Neural cell (in vitro differentiated cells): Measurements from ENCODE around the gene ARHGAP42. TPM values are rescaled to one million over a fixed set of nuclear protein-coding genes. Genes with fewer than 3 reads are reported as not detected.

Experiments used
- H2AFZ ChIP-seq: fragments of 200-600, 300-800 bp; sonication (generic), shearing (Covaris generic); 2 replicates; pipeline ENCODE4 v1.6.0; 2014; ENCODE audit warnings: low read depth, mild to moderate bottlenecking, antibody characterized with exemption, low read length, moderate library complexity
- H3F3A ChIP-seq: fragments of 200-600 bp; shearing (Covaris generic); 2 replicates; pipeline ENCODE4 v1.6.1; 2016; ENCODE audit warnings: mild to moderate bottlenecking, moderate library complexity, mixed read lengths, antibody characterized with exemption, low read length; ENCODE audit not compliant: insufficient read depth, poor library complexity, severe bottlenecking
- H3K27ac ChIP-seq: fragments of 200-600, 300-800 bp; sonication (generic), shearing (Covaris generic); 2 replicates; pipeline ENCODE4 v1.5.1; 2014; ENCODE audit warnings: mild to moderate bottlenecking, low read length, moderate library complexity
- H3K27me3 ChIP-seq: fragments of 300-800, 200-600 bp; sonication (generic), shearing (Covaris generic); 2 replicates; pipeline ENCODE4 v1.6.0; 2014; ENCODE audit warnings: mild to moderate bottlenecking, low read depth, low read length, moderate library complexity; ENCODE audit not compliant: insufficient read depth
- H3K36me3 ChIP-seq: fragments of 300-800, 200-600 bp; sonication (generic), shearing (Covaris generic); 2 replicates; pipeline ENCODE4 v1.5.1; 2014; ENCODE audit warnings: mild to moderate bottlenecking, antibody characterized with exemption, low read length, moderate library complexity; ENCODE audit not compliant: insufficient read depth
- H3K4me2 ChIP-seq: fragments of 300-800, 200-600 bp; sonication (generic), shearing (Covaris generic); 2 replicates; pipeline ENCODE4 v1.6.0; 2014; ENCODE audit warnings: mild to moderate bottlenecking, low read length
- H3K4me3 ChIP-seq: fragments of 300-800, 200-600 bp; sonication (generic), shearing (Covaris generic); 2 replicates; pipeline ENCODE4 v1.5.1; 2014; ENCODE audit warnings: mild to moderate bottlenecking, low read length, moderate library complexity
- H3K79me2 ChIP-seq: fragments of 200-600 bp; shearing (Covaris generic); replicated peaks from 2 replicates; pipeline ENCODE4 v1.6.0; 2014; ENCODE audit warnings: mild to moderate bottlenecking, low read length, moderate library complexity; ENCODE audit not compliant: insufficient read depth
- H3K9ac ChIP-seq: fragments of 300-800, 200-600 bp; sonication (generic), shearing (Covaris generic); 2 replicates; pipeline ENCODE4 v1.6.1; 2016; ENCODE audit warnings: mild to moderate bottlenecking, low read length, mixed read lengths
- H3K9me2 ChIP-seq: fragments of 200-600 bp; shearing (Covaris generic); 2 replicates; pipeline ENCODE4 v1.6.1; 2016; ENCODE audit warnings: mild to moderate bottlenecking, low read length, mixed read lengths; ENCODE audit not compliant: insufficient read depth
- H3K9me3 ChIP-seq: fragments of 200-600, 300-800 bp; sonication (generic), shearing (Covaris generic); 2 replicates; pipeline ENCODE4 v1.6.1; 2016; ENCODE audit warnings: mild to moderate bottlenecking, mixed run types, low read length, moderate library complexity, mixed read lengths
- H4K20me1 ChIP-seq: fragments of 200-600 bp; shearing (Covaris generic); 2 replicates; pipeline ENCODE4 v1.6.1; 2016; ENCODE audit warnings: mild to moderate bottlenecking, mixed run types; ENCODE audit not compliant: insufficient read depth
- CTCF ChIP-seq: fragments of 450-650 bp; IDR thresholded peaks from 2 replicates; pipeline ENCODE4 v1.5.1; 2014; ENCODE audit warnings: antibody characterized with exemption, mild to moderate bottlenecking, moderate library complexity; ENCODE audit not compliant: poor library complexity, severe bottlenecking
- EP300 ChIP-seq: fragments of 450-650 bp; conservative IDR thresholded peaks from 2 replicates; pipeline ENCODE4 v1.6.1; 2014; ENCODE audit warnings: antibody characterized with exemption, mild to moderate bottlenecking, moderate library complexity; ENCODE audit not compliant: poor library complexity, severe bottlenecking
- EZH2 ChIP-seq: fragments of 200-600, 300-800 bp; shearing (Covaris generic), sonication (generic); IDR thresholded peaks from 2 replicates; pipeline ENCODE4 v1.6.1; 2014; ENCODE audit warnings: antibody characterized with exemption, low read length, borderline replicate concordance, mild to moderate bottlenecking; ENCODE audit not compliant: insufficient read depth, poor library complexity, severe bottlenecking
- MXI1 ChIP-seq: fragments of 450-650 bp; conservative IDR thresholded peaks from 2 replicates; pipeline ENCODE4 v1.6.1; 2014; ENCODE audit warnings: antibody characterized with exemption, mild to moderate bottlenecking; ENCODE audit not compliant: poor library complexity, severe bottlenecking
- POLR2AphosphoS5 ChIP-seq: IDR thresholded peaks from 2 replicates; pipeline ENCODE4 v1.6.1; 2012
- RAD21 ChIP-seq: fragments of 450-650 bp; conservative IDR thresholded peaks from 2 replicates; pipeline ENCODE4 v1.6.1; 2014; ENCODE audit warnings: antibody characterized with exemption, mild to moderate bottlenecking, moderate library complexity
- REST ChIP-seq: IDR thresholded peaks from 2 replicates; pipeline ENCODE4 v1.6.1; 2012; ENCODE audit warnings: borderline replicate concordance
- SMC3 ChIP-seq: fragments of 450-650 bp; conservative IDR thresholded peaks from 2 replicates; pipeline ENCODE4 v1.6.1; 2014; ENCODE audit warnings: antibody characterized with exemption, mild to moderate bottlenecking, moderate library complexity; ENCODE audit not compliant: poor library complexity
- TAF1 ChIP-seq: IDR thresholded peaks from 2 replicates; pipeline ENCODE4 v1.6.1; 2012; ENCODE audit warnings: low read depth
- polyA plus RNA-seq: library from polyadenylated mRNA; depleted of rRNA; stranded (reverse); fragments of >200 nt; gene quantifications from 2 replicates; pipeline ENCODE4 v1.2.3, GENCODE V29; 2014

The ARHGAP42 gene
- polyA plus RNA-seq, 1 donor from 2014 or later = 0.64 TPM

GRCh38 chr11:100715165-100715761, 28.2 kb downstream of the ARHGAP42 start:
- Histone ChIP-seq H3K4me2 (no peak overlapping the region), H2AFZ (no peak overlapping the region), H3K27ac (no peak overlapping the region), H3K4me3 (no peak overlapping the region), H3K9ac (no peak overlapping the region), H3K9me3 (no peaks in the 10 kb centered on the region), H4K20me1 (no peaks in the 10 kb centered on the region), H3K27me3 (no peaks in the 10 kb centered on the region), H3K9me2 (no peaks in the 10 kb centered on the region), H3K36me3 (no peaks in the 10 kb centered on the region), H3F3A (no peaks in the 10 kb centered on the region), H3K79me2 (no peaks in the 10 kb centered on the region)
- no peak for TF ChIP-seq EZH2

- TF ChIP-seq POLR2AphosphoS5 (no peak), RAD21 (no peak), TAF1 (no peak), EP300 (no peak), EZH2 (no peak), CTCF (no peak), MXI1 (no peak), SMC3 (no peak), REST (no peak)
- Histone ChIP-seq H2AFZ (no peak overlapping the region), H3F3A (no peaks in the 10 kb centered on the region), H3K4me2 (no peak overlapping the region), H3K27me3 (no peaks in the 10 kb centered on the region), H3K4me3 (no peak overlapping the region), H3K9ac (no peak overlapping the region), H3K9me3 (no peaks in the 10 kb centered on the region), H3K27ac (no peak overlapping the region), H3K36me3 (no peaks in the 10 kb centered on the region), H3K79me2 (no peaks in the 10 kb centered on the region), H4K20me1 (no peaks in the 10 kb centered on the region), H3K9me2 (no peaks in the 10 kb centered on the region)
Measured at GRCh38 chr11:100716838-100717237, 29.8 kb downstream of the ARHGAP42 start.

- TF ChIP-seq EP300 (no peak), TAF1 (no peak), POLR2AphosphoS5 (no peak), MXI1 (no peak), CTCF (no peak), RAD21 (no peak), EZH2 (no peak), REST (no peak), SMC3 (no peak)
- Histone ChIP-seq H3K4me2 (no peak overlapping the region), H4K20me1 (no peaks in the 10 kb centered on the region), H3K27me3 (no peaks in the 10 kb centered on the region), H3K4me3 (no peak overlapping the region), H3K79me2 (no peaks in the 10 kb centered on the region), H3K9me2 (no peaks in the 10 kb centered on the region), H2AFZ (no peak overlapping the region), H3K9me3 (no peaks in the 10 kb centered on the region), H3K36me3 (no peaks in the 10 kb centered on the region), H3K27ac (no peak overlapping the region), H3K9ac (no peak overlapping the region), H3F3A (no peaks in the 10 kb centered on the region)
Measured at GRCh38 chr11:100719362-100719761, 32.3 kb downstream of the ARHGAP42 start.
